SU-DHL-6 (cell line): ENCODE data around the gene SLC25A25.

Source experiments
- CTCF ChIP-seq: fragments of 200-600 bp; sonication (generic); IDR thresholded peaks from one replicate; pipeline ENCODE4 v1.5.1; 2017; ENCODE audit warnings: antibody characterized with exemption, mild to moderate bottlenecking, low read length, moderate library complexity; ENCODE audit not compliant: insufficient read depth, poor library complexity, severe bottlenecking
- EZH2phosphoT487 ChIP-seq: fragments of 200-600 bp; sonication (generic), shearing (Covaris generic); conservative IDR thresholded peaks from 2 replicates; pipeline ENCODE4 v1.6.1; 2018; ENCODE audit warnings: mild to moderate bottlenecking, antibody characterized with exemption, low read length, moderate library complexity, mixed read lengths

- no peak for TF ChIP-seq CTCF
- TF ChIP-seq EZH2phosphoT487: no peak
Measured at GRCh38 chr9:128125580-128126354, 57.7 kb downstream of the SLC25A25 start.
